ENCODE measurements around the gene SDK2. TPM values are rescaled to one million over a fixed set of nuclear protein-coding genes. Genes with fewer than 3 reads are reported as not detected.

Gene SDK2
- total and polyA plus RNA-seq, 9 donors: 0.40 to 5.4 (median 0.96) TPM

DNA sequence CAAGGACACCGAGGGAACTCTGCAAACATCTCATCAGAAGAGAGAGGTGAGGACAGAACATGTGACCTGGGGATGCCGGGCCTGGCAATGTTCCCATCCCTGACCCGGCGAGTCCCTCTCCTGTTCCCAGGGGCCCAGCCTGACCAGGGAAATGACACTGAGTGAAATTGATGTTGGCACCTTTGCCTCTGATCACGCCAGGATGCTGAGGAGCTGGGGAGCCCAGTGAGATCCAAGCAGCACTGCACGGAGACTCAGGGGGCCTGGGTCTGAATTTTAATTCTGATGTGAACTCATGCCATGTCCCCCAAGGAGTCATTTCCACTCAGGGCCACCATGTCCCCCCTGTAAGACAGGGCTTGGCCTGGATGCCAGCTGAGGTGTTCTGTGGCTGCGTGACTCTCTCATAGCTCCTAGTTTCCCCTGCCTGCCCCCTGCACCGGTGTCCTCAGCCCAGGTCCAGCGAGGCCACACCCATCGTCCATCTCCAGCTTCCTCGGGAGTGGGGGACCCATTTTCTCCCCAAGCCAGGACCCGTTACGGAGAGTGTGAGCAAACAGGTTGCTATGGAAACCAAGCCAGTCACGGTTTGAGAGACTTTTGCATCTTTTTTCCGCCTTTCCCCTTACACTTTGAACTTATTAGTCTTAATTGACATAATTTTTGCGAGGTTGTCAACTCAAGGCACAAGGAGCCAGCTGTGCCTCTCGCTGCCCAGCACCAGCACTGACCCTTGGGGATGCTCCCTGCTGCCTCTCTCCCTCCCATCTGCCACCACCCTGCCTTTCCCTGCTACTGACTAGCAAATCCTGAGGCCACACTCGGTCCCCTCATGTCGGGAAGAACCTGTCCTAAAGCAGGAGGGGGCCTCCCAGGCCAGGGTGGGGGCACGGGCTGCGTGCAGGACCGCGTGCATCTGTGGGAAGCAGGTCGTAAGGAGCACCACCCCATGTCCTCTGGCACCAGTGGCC, 150.0 kb downstream of the SDK2 start:
- H3K36me3 ChIP-seq: no peaks in the 10 kb centered on the region
- H3K9me3 ChIP-seq: no peaks in the 10 kb centered on the region
- 72 to 85% (median 84%) methylated on average over 24 of the region's 24 CpGs for WGBS, 3 donors
- intact Hi-C loops (cut with DNase I): no loop called here
- DNase-seq: no peak
- no peaks in the 10 kb centered on the region for H3K4me1 ChIP-seq (ENCODE audit: insufficient read depth)
- H3K4me3 ChIP-seq: no peak overlapping the region
- H3K27ac ChIP-seq: no peak overlapping the region
- no peaks in the 10 kb centered on the region for H3K27me3 ChIP-seq
- TF ChIP-seq EP300 (IDR thresholded peaks at IDR 0.05): no peak
- TF ChIP-seq POLR2A (IDR thresholded peaks at IDR 0.05): no peak
- TF ChIP-seq CTCF (IDR thresholded peaks at IDR 0.05): no peak

DNA sequence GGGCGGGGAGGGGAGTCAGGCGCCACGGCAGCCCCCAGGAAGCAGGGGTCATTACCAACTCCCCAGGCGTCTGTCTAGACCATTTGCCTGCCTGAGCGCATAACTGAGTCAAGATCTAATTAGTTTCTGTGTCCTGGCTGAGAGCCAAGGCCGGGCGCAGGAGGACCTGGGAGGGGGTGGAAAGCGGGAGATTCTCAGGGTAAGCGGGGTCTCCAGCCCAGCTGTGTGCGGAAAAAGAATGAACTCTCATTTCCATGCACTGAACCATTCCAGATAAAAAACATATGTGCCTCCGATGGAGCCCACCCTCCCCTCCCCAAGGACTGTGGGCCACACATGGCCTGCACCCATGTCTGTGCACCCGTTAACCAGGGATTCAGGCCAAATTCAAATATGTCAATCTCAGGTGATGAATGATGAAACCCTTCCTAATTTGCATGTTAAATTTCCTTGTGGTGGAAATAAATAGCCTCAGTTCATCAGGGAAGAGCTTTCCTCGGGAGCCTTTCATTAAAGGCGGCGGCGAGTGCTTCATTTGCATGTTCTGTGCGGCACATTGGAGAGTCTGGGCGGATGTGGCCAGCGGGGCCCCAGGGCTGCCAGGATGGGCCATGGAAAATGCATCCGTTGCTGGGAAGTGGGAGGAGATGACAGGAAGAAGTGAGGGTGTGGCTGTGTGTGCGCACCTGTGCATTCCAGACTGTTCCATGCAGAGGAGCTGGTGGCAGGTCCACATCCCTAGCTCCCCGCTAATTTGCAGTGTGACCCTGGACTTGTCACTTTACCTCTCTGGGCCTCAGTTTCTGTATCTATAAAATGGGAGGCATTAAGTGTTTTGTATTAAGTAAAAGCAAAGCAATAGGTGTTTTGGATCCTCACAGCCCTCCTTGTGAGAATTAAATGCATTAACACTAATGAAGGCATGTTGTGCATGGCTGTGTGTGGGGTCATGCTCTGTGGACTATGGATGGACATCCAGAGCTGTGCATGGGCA, 151.1 kb downstream of the SDK2 start:
- intact Hi-C loops (cut with DNase I): no loop called here
- no peak for DNase-seq
- no peaks in the 10 kb centered on the region for H3K36me3 ChIP-seq
- H3K27ac ChIP-seq: no peak overlapping the region
- no peaks in the 10 kb centered on the region for H3K4me1 ChIP-seq (ENCODE audit: insufficient read depth)
- TF ChIP-seq POLR2A (IDR thresholded peaks at IDR 0.05): no peak
- no peak for TF ChIP-seq EP300 (IDR thresholded peaks at IDR 0.05)
- TF ChIP-seq CTCF (IDR thresholded peaks at IDR 0.05): no peak
- no peaks in the 10 kb centered on the region for H3K27me3 ChIP-seq
- H3K9me3 ChIP-seq: no peaks in the 10 kb centered on the region
- 47 to 55% (median 48%) methylated on average over 22 of the region's 22 CpGs for WGBS, 3 donors
- H3K4me3 ChIP-seq: no peak overlapping the region

DNA sequence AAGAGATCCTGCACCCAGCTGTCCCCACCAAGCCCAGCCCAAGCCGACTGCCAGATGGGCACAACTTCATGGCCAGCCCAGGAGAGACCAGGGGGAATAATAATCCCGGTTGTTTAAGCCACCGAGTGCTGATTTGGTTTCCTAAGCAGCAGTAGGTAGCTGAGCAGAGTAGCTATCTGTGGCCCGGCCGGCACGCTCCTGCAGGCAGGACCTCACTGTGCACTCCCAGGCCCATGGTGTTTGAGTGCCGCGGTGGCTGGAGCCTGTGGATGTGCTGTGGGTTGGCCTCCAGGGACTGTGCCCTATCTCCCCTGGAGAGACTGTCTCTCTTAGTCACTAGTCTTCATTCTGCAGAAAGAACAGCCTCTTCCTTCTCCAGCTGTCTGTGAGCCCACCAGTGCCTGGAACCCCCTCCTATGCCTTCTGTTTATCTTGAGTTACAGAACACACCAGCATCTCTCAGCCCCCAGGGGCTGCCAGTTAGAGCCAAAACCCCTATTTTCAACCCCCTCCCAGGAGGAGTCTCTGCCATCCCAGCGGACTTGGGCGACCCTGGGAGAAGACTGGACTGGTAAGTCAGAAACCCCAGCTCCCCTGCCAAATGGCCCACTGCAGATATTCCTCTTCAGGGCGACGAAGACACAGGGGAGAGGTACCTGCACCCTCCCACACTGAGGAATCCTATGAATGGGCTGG, 152.0 kb downstream of the SDK2 start:
- H3K9me3 ChIP-seq: no peaks in the 10 kb centered on the region
- H3K4me3 ChIP-seq: no peak overlapping the region
- H3K36me3 ChIP-seq: no peaks in the 10 kb centered on the region
- H3K27ac ChIP-seq: no peak overlapping the region
- no peaks in the 10 kb centered on the region for H3K4me1 ChIP-seq (ENCODE audit: insufficient read depth)
- no peak for DNase-seq
- no peak for TF ChIP-seq EP300 (IDR thresholded peaks at IDR 0.05)
- TF ChIP-seq CTCF (IDR thresholded peaks at IDR 0.05): no peak
- no peak for TF ChIP-seq POLR2A (IDR thresholded peaks at IDR 0.05)
- intact Hi-C loops (cut with DNase I): no loop called here
- 74 to 77% (median 77%) methylated on average over 10 to 12 of the region's 12 CpGs for WGBS, 3 donors
- H3K27me3 ChIP-seq: no peaks in the 10 kb centered on the region

DNA sequence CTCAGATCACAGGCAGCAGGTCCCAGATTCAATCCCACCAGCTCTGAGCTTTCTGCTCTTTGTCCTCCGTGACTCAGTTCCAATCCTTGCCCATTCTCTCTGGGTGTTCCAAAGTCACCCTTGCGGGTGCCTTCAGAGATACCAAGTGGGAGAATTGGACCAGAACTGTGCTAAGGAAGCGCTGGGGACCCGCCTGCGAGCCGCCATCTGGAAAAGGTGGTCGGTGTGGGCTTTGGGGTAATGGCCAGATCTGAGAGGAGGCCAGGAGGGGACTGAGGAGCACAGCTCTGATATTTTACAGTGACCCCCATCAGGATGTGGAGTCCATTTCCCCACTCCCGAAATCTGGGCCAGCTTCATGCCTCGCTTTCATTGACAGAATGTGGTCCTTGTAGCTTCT, 152.6 kb downstream of the SDK2 start:
- Histone ChIP-seq H3K27ac (no peak overlapping the region), H3K4me1 (ENCODE audit: insufficient read depth) (no peaks in the 10 kb centered on the region), H3K36me3 (no peaks in the 10 kb centered on the region), H3K27me3 (no peaks in the 10 kb centered on the region), H3K9me3 (no peaks in the 10 kb centered on the region), H3K4me3 (no peak overlapping the region)
- intact Hi-C loops (cut with DNase I): no loop called here
- no peak for TF ChIP-seq EP300 (IDR thresholded peaks at IDR 0.05)
- no peak for TF ChIP-seq CTCF (IDR thresholded peaks at IDR 0.05)
- no peak for TF ChIP-seq POLR2A (IDR thresholded peaks at IDR 0.05)
- 94 to 97% (median 96%) methylated on average over 9 of the region's 9 CpGs for WGBS, 3 donors
- no peak for DNase-seq

Measured in ovary (tissue), 9 donors.